ENCODE measurements around the gene RUBCNL.

GRCh38 chr13:46355088-46355468 is 32.0 kb downstream of the RUBCNL start:
- TF ChIP-seq ZNF248 (tag by site-specific recombination; IDR thresholded peaks at IDR 0.05) (no peak), ZNF555 (tag by site-specific recombination; conservative IDR thresholded peaks at IDR 0.05) (no peak), ZNF302 (tag by site-specific recombination; IDR thresholded peaks at IDR 0.05; ENCODE audit: low read depth) (no peak)

Measured in HEK293 (cell line).